GM19324 (cell line): ENCODE data around the gene RNF123.

Experiments used
- ATAC-seq: cut with Tn5 transposase; IDR thresholded peaks from one replicate; pipeline ENCODE4 v1.9.1; 2021; ENCODE audit warnings: mild to moderate bottlenecking, moderate library complexity; ENCODE audit not compliant: unreplicated experiment, low FRiP score

RNF123 gene

GRCh38 chr3:49717211-49717958 is 28.0 kb downstream of the RNF123 start:
- no peak for ATAC-seq

DNA sequence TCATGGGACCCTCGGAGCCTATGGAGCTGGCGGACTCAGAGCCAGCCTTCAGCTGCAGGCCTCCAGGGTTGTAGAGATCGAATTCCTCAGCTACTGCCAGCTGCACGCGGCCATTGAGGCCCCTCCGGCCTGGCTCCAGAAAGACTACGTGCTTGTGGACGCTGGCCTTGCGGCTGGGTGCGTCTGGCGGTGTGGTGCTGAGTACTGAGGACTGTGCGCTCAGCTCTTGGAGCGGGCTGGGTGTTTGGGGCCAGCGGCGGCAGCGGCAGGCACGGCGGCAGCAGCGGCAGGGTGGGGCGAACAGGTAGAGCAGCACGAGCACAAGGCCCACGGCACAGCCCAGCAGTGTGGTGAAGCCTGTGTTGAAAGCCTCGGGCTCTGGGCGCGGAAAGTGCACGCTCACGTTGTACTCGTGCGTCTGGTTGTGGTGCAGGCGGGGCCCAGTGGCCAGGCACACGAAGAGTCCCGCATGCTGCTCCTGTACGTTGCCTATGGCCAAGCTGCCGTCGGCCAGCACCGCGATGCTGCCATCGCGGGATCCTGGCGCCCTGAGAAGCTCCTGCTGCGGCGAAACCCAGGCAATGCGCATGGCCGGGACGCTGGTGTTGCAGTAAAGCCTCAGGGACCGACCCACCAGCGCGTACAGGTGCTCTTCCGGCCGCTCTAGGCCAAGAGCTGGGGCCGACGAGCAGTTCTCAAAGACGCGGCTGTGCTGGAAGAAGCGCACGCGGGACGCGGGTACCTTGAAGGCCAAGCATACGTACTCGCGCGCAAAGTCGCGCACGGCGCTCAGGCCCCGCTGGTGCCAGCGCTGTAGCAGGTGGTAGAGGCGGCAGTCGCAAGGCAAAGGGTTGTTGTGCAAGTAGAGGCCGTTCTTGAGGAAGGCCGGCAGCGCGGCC is 28.9 kb downstream of the RNF123 start:
- no peak for ATAC-seq

DNA sequence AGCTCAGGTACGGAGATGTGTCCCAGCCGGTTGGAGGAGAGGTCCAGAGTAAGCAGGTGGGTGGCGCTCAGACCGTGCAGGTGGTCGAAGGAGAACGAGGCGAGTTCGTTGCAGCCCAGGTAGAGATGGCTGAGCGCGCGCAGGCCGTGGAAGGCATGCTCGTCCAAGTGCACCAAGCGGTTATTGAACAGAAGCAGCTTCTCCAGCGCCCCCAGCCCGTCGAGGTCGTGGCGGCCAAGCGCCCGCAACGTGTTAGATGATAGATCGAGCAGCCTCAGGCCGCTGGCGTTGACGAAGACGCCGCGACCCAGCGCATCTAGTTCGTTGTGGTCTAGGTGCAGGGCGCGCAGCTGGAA is 29.5 kb downstream of the RNF123 start:
- ATAC-seq: no peak

DNA sequence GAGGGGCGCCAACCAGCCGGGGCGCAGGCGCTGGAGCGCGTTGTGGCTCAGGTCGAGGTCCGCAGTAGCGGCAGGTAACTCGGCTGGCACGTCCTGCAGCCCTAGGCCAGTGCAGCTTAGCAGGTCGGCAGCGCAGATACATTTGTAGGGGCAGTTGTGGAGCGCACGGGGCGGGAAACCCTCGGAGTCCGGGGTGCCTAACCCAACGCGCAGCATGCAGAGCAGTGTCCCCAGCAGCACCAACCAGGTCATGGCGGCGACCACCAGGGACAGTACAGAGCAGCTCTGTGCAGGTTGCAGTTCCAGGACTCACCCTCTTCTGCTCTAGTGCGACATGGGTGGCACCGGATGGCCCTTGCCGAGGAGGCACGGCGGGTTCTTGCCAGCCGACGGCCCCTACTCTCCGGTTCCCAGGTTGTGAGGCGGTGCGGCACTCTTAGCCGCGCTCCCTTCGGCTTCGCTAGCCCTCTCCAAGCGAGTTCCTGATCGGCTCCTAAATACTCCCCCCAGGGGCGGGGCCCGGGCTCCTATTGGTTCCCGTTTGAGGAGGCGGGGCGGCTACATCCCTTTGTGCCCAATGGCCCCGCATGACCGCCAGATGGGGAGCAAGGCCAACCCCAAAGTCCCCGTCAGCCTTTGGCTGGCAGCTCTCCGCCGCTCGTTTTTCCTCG is 30.0 kb downstream of the RNF123 start, which contains the start of gene AMIGO3:
AMIGO3 (minus strand) TSS at position 471 of the 671 bp plus-strand sequence; CDS start at position 252, 219 bp downstream.
- ATAC-seq: peak; percentile 35

DNA sequence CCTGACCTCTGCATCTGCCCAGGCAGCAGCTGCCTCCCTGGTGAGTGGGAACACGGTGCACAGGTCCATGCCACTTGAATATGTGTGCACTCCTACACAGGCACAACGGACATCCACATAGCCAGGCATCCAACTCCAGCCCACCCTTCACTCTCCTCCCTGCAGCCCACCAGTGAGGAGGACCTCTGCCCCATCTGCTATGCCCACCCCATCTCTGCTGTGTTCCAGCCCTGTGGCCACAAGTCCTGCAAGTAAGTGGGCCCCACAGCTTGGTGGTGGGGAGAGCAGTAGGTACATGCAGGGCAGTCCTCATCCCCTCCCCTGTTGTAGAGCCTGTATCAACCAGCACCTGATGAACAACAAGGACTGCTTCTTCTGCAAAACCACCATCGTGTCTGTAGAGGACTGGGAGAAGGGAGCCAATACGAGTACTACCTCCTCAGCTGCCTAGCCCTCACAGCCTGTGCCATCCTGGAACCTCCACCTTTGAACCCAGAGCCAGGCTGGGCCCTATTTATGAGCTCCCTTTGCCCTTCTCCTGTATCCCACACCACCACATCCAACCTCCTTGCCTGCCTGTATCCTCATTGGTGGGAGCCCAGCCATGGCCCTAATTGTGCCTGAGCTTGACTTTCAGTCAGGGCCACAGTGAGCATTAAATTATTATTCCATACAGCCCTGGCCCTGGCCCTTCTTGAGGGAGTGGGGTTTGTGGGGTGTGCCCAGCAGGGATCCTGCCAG is 31.7 kb downstream of the RNF123 start:
- no peak for ATAC-seq

DNA sequence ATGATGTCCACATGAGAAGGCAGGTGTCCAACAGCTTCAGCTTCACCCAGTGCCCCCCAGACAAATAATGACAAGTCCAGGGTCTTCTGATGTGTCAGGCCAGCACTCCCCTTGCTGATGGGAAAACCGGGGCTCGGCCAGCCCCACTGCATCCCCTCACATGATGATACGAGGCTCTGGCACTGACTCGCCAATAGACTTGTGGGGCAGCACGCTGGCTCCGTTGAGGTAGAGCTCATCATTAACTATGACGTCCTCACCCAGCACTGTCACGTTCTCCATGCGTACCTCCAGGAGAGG is 32.2 kb downstream of the RNF123 start:
- ATAC-seq: no peak

- no peak for ATAC-seq
Observed at GRCh38 chr3:49721896-49722781, 32.8 kb downstream of the RNF123 start.

- ATAC-seq: no peak
Observed at GRCh38 chr3:49722896-49723295, 33.5 kb downstream of the RNF123 start.

GRCh38 chr3:49723296-49723627 is 33.9 kb downstream of the RNF123 start:
- ATAC-seq: peak; percentile 4

- peak; percentile 81 for ATAC-seq
Observed at GRCh38 chr3:49723628-49724551, 34.5 kb downstream of the RNF123 start, which contains the start of gene GMPPB. Gene GMPPB (minus strand): TSS chr3:49723951. CDS start chr3:49723726, 225 bp downstream.

- no peak for ATAC-seq
Observed at GRCh38 chr3:49724586-49724985, 35.2 kb downstream of the RNF123 start.

DNA sequence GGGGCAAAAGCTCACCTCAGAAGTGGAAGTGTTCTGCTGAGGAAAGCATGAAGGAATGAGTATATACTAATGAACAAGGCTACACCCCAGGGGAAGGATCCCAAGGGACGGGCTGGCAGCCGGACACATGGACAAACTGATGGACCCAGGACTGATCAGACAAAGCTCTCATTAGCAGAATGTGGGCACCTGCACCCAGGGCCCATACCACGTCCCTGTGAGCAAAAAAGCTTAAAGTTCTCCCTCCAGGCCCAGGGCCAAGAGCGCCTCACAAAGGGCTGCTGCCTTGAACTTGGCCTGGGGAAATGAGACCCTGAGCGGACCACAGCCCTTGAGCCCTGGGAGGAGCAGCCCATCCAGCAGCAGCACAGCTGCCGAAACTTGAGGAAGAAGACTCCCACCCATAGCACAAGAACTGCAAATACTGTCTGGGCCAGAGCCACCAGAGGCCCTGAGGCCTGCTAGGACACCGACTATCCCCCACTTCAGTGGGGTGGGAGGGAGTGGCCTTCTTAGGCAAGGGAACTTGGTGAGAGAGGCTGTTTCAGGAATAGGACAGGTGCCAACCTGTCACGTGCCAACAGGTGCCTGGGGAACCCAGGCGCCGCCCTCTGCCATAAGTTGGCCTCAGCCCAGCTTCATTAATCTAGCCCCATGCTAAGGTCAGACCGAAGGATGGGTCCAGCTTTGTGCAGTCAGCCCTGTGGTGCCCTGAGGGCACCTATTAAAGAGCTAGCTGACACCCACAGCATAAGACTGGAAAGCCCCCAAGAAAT is 36.7 kb downstream of the RNF123 start:
- no peak for ATAC-seq

- ATAC-seq: no peak
Observed at GRCh38 chr3:49727154-49727923, 38.0 kb downstream of the RNF123 start.

- no peak for ATAC-seq
Observed at GRCh38 chr3:49727924-49728361, 38.6 kb downstream of the RNF123 start.

GRCh38 chr3:49729966-49730609 is 40.7 kb downstream of the RNF123 start:
- ATAC-seq: no peak

DNA sequence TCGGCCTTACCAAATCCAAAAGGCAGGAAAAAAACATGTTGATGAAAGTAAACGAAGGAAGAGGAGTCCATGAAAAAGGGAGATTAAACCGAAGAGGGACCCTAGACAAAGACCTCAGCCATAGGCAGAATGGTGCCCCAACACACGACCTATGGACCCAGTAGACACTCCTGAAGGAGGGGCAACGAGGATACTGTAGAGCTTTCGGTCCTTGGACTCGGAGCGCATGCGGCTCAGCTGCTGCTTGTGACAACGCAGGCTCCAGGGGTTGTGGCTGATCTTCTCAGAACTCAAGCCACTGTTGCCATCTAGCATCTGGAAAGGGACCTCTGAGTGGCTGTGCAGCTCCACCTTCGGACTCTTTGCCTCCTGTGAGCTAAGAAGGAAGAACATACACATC is 43.2 kb downstream of the RNF123 start:
- no peak for ATAC-seq

DNA sequence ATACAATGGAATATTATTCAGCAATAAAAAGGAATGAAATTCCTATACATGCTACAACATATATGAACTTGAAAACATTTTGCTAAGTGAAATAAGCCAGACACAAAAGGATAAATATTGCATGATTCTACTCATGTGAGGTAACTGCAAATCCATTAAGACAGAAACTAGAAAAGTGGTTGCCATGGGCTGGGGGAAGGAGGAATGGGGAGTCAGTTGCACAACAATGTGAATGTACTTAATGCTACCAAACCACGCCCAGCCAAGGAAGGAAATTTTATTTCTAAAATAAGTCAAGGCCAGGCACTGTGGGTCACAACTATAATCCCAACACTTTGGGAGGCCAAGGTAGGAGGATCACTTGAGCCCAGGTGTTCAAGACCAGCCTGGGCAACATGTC is 44.2 kb downstream of the RNF123 start:
- ATAC-seq: no peak
